ENCODE measurements around the gene DPP6.

DNA sequence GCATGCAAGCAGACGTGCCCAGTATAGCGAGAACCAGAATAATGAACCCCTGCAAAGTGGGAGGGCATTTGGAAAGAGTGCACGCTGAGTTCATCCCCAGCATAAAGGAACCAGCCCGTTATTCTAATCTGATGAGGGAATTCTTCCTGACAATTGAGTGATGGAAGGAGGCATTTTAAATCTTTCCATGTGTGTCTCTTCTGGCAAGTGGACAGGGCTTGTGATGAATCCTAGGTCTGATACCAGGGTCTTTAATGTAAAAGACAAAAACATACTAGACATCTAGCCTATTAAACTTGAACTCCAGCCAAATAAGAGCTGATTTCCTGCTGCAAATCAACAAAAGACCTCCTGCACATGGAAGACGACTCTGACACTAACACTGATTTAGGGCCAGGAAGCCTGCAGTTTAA, 301.2 kb downstream of the DPP6 start:
- TF ChIP-seq, protein P1, sequence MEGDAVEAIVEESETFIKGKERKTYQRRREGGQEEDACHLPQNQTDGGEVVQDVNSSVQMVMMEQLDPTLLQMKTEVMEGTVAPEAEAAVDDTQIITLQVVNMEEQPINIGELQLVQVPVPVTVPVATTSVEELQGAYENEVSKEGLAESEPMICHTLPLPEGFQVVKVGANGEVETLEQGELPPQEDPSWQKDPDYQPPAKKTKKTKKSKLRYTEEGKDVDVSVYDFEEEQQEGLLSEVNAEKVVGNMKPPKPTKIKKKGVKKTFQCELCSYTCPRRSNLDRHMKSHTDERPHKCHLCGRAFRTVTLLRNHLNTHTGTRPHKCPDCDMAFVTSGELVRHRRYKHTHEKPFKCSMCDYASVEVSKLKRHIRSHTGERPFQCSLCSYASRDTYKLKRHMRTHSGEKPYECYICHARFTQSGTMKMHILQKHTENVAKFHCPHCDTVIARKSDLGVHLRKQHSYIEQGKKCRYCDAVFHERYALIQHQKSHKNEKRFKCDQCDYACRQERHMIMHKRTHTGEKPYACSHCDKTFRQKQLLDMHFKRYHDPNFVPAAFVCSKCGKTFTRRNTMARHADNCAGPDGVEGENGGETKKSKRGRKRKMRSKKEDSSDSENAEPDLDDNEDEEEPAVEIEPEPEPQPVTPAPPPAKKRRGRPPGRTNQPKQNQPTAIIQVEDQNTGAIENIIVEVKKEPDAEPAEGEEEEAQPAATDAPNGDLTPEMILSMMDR (conservative IDR thresholded peaks at IDR 0.05; ENCODE audit: low read depth, low read length), result no peak
- no peak for TF ChIP-seq EZH2 (IDR thresholded peaks at IDR 0.05; ENCODE audit: low read length, unreplicated experiment)
